OCI-LY7 (cell line): ENCODE results near the gene CCDC47. TPM values are rescaled to one million over a fixed set of nuclear protein-coding genes. Genes with fewer than 3 reads are reported as not detected.

Experiments
- BruUV-seq: library from RNA; stranded (reverse); fragments of 400-500 nt; replicated peaks from 2 replicates; lab custom pipeline; 2021; lab: Mats Ljungman, UMichigan
- CTCF ChIA-PET: fragments of 300-600 bp; sonication (Branson Sonifier 250); formaldehyde crosslinking; loops from one replicate; lab custom pipeline; 2022; ENCODE audit warnings: antibody characterized with exemption; ENCODE audit not compliant: unreplicated experiment; lab: Charles Lee
- POLR2A ChIA-PET: fragments of 300-600 bp; sonication (Branson Sonifier 250); formaldehyde crosslinking; loops from one replicate; lab custom pipeline; 2022; ENCODE audit warnings: antibody characterized with exemption; lab: Charles Lee
- DNase-seq: peaks from one replicate; pipeline ENCODE4 v3.0.0-alpha.2; 2015; ENCODE audit warnings: low spot score
- H2AFZ ChIP-seq: fragments of 200-600 bp; sonication (generic), shearing (Covaris generic); 2 replicates; pipeline ENCODE4 v1.6.1; 2014; ENCODE audit warnings: mild to moderate bottlenecking, antibody characterized with exemption, low read length, moderate library complexity
- H3K27ac ChIP-seq: fragments of 200-600 bp; sonication (generic); 2 replicates; pipeline ENCODE4 v1.5.1; 2014; ENCODE audit warnings: mixed run types, low read depth, mild to moderate bottlenecking, moderate library complexity, low read length, inconsistent platforms; ENCODE audit not compliant: poor library complexity, severe bottlenecking
- H3K36me3 ChIP-seq: fragments of 200-600 bp; sonication (generic); 2 replicates; pipeline ENCODE4 v1.6.1; 2014; ENCODE audit warnings: mild to moderate bottlenecking, antibody characterized with exemption, low read length, moderate library complexity, mixed read lengths; ENCODE audit not compliant: insufficient read depth
- H3K4me1 ChIP-seq: fragments of 200-600 bp; sonication (generic); 2 replicates; pipeline ENCODE4 v1.5.1; 2014; ENCODE audit warnings: mild to moderate bottlenecking, low read length; ENCODE audit not compliant: insufficient read depth, poor library complexity, severe bottlenecking
- H3K4me2 ChIP-seq: fragments of 200-600 bp; sonication (generic); 2 replicates; pipeline ENCODE4 v1.6.1; 2014; ENCODE audit warnings: mild to moderate bottlenecking, low read length
- H3K4me3 ChIP-seq: fragments of 200-600 bp; sonication (generic); 2 replicates; pipeline ENCODE4 v1.5.1; 2014; ENCODE audit warnings: mild to moderate bottlenecking, low read depth, low read length; ENCODE audit not compliant: poor library complexity, severe bottlenecking
- H3K79me2 ChIP-seq: fragments of 200-600 bp; sonication (generic); 2 replicates; pipeline ENCODE4 v1.6.1; 2016; ENCODE audit warnings: low read depth, mild to moderate bottlenecking, low read length, moderate library complexity, mixed read lengths; ENCODE audit not compliant: insufficient read depth
- H3K9me2 ChIP-seq: fragments of 200-600 bp; sonication (generic); 2 replicates; pipeline ENCODE4 v1.6.1; 2016; ENCODE audit warnings: mild to moderate bottlenecking, low read length, mixed read lengths; ENCODE audit not compliant: insufficient read depth
- H3K9me3 ChIP-seq: fragments of 200-600 bp; sonication (generic); 2 replicates; pipeline ENCODE4 v1.6.1; 2014; ENCODE audit warnings: mild to moderate bottlenecking, mixed run types, low read length, mixed read lengths
- H4K20me1 ChIP-seq: fragments of 200-600 bp; sonication (generic); 2 replicates; pipeline ENCODE4 v1.6.1; 2014; ENCODE audit warnings: mild to moderate bottlenecking, antibody characterized with exemption, low read length, moderate library complexity, mixed read lengths; ENCODE audit not compliant: insufficient read depth
- CTCF ChIP-seq: fragments of 200-600 bp; sonication (generic); conservative IDR thresholded peaks from 2 replicates; pipeline ENCODE4 v1.5.1; 2014; ENCODE audit warnings: mild to moderate bottlenecking, antibody characterized with exemption, low read length, moderate library complexity, mixed read lengths
- EZH2phosphoT487 ChIP-seq: fragments of 200-600 bp; sonication (generic); IDR thresholded peaks from 2 replicates; pipeline ENCODE4 v1.6.1; 2018; ENCODE audit warnings: low read depth, borderline replicate concordance, mild to moderate bottlenecking, mixed run types, antibody characterized with exemption, low read length, moderate library complexity, mixed read lengths
- intact Hi-C: fragments of 100-400 bp; cut with micrococcal nuclease; formaldehyde crosslinking; loops from one replicate; pipeline ENCODE4 v1.10.0; 2022; ENCODE audit not compliant: unreplicated experiment
- total RNA-seq, 2 experiments: library from RNA; depleted of rRNA in 1 of 2; stranded (reverse); fragments of >200 nt in 1 of 2; shearing (Covaris generic) in 1 of 2; gene quantifications; 2 replicates each; pipeline ENCODE4 v1.2.3, GENCODE V29; 2014 to 2022

CCDC47 gene
- total RNA-seq, 2 experiments from 2014 or later = 27.5 to 50.3 TPM

DNA sequence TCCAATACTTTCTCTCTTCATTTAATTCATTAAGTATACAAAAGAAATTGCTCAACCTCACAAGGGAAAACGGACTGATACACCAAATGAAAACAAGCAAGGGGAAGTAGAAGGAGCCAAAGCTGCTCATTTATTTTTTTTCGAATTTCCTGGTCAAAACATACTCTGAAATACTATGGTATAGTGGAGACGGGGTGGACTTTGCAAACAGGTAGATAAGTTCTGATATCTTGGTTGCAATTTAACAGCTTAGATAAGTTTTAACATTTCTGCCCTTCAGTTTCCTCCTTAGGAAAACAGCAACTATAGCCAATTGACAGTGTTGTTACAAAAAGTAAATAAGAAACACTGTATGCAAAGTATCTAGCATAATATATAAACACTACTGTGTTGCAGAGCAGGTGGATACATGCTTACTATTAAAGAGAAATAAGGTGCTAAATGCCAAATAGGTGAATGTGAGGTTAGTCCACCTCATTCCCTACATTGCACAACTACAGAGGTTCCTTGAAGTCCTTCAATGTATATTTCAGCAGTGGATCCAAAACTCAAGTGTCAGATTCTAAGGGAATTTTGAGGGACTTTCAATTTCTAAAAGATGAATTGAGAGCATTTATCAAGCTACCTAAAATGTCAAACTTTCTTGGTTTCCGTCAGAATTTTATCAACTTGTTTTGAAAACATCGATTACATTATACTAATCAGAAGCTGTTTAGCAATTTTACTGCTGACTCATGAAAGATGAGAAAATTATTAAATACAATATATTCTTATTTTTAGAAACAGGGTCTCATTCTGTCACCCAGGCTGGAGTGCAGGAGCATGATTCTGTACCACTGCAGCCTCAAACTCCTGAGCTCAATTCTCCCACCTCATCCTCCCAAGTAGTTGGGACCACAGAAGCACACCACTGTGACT, 11.0 kb downstream of the CCDC47 start:
- ChIA-PET CTCF (interaction anchor here (1.0 kb wide), 1 partner anchor 64 kb away, joined by 3 read pairs; no protein-coding TSS in a partner anchor), POLR2A (interaction anchor here (0.6 to 1.9 kb wide), 6 partner anchors 11 to 154 kb away, joined by 3 to 9 read pairs (median 4); partner anchors contain the start of genes CCDC47 and DDX42)
- peaks cover 7% of the 10 kb centered on the region for H4K20me1 ChIP-seq
- no peaks in the 10 kb centered on the region for H3K9me2 ChIP-seq
- no peak overlapping the region for H2AFZ ChIP-seq
- intact Hi-C loops = no loop called here
- no peak for DNase-seq
- H3K36me3 ChIP-seq = peaks cover 94% of the 10 kb centered on the region
- H3K4me3 ChIP-seq = no peak overlapping the region
- H3K4me2 ChIP-seq = no peak overlapping the region
- H3K9me3 ChIP-seq = no peaks in the 10 kb centered on the region
- TF ChIP-seq EZH2phosphoT487 (no peak), CTCF (no peak)
- no peak overlapping the region for H3K27ac ChIP-seq
- no TSS peak for BruUV-seq
- no peaks in the 10 kb centered on the region for H3K4me1 ChIP-seq
- H3K79me2 ChIP-seq = peaks cover 21% of the 10 kb centered on the region

GRCh38 chr17:63760771-63761539, 12.4 kb downstream of the CCDC47 start:
- H3K4me1 ChIP-seq = no peaks in the 10 kb centered on the region
- TF ChIP-seq EZH2phosphoT487 (no peak), CTCF (no peak)
- H3K79me2 ChIP-seq = peaks cover 6% of the 10 kb centered on the region
- ChIA-PET POLR2A (interaction anchor here (0.7 kb wide), 1 partner anchor 583 kb away, joined by 5 read pairs; no protein-coding TSS in a partner anchor), CTCF (no interaction called here)
- no peak overlapping the region for H3K4me3 ChIP-seq
- H3K9me3 ChIP-seq = no peaks in the 10 kb centered on the region
- H3K9me2 ChIP-seq = no peaks in the 10 kb centered on the region
- no TSS peak for BruUV-seq
- no peaks in the 10 kb centered on the region for H4K20me1 ChIP-seq
- H3K36me3 ChIP-seq = peaks cover 94% of the 10 kb centered on the region
- no peak for DNase-seq
- no peak overlapping the region for H3K27ac ChIP-seq
- no peak overlapping the region for H2AFZ ChIP-seq
- intact Hi-C loops = no loop called here
- H3K4me2 ChIP-seq = no peak overlapping the region
